ENCODE measurements around the gene DCST2. TPM values are rescaled to one million over a fixed set of nuclear protein-coding genes. Genes with fewer than 3 reads are reported as not detected.

The DCST2 gene
- under 1 TPM in 2 of 4 donors, not detected in 2; 0.35 to 0.54 TPM for total RNA-seq

GRCh38 chr1:155033524-155033923, at the start of gene DCST2, which contains the start of gene DCST1:
Gene DCST2, minus strand, starts transcription at chr1:155033781. Its CDS starts 80 bp downstream, at chr1:155033701.
Gene DCST1, plus strand, starts transcription at chr1:155033824. Its CDS starts 213 bp downstream, at chr1:155034037.
- peaks cover 0 to 4% (median 0%) of the 10 kb centered on the region in 3 donors for H3K4me1 ChIP-seq
- H3K27me3 ChIP-seq = no peaks in the 10 kb centered on the region
- H3K4me3 ChIP-seq = no peak within 1 kb of the TSS
- no peaks in the 10 kb centered on the region for H3K9me3 ChIP-seq
- WGBS, 2 donors (ENCODE audit: low coverage in 1 of 2) = 92 to 100% methylated on average over 1 to 2 of the region's 9 CpGs
- no peaks in the 10 kb centered on the region for H3K36me3 ChIP-seq
- no peak for TF ChIP-seq POLR2A (IDR thresholded peaks at IDR 0.05)
- no peak for TF ChIP-seq POLR2AphosphoS5 (IDR thresholded peaks at IDR 0.05)
- TF ChIP-seq CTCF (IDR thresholded peaks at IDR 0.05) = no peak
- no peak for TF ChIP-seq EP300 (IDR thresholded peaks at IDR 0.05)
- no peak within 1 kb of the TSS for H3K27ac ChIP-seq
- no peak for ATAC-seq

GRCh38 chr1:155083052-155083541, 49.5 kb upstream of the DCST2 start:
- Histone ChIP-seq H3K36me3 (no peaks in the 10 kb centered on the region), H3K27ac (no peak overlapping the region), H3K4me1 (peaks cover 11 to 80% (median 60%) of the 10 kb centered on the region in 3 donors), H3K9me3 (no peaks in the 10 kb centered on the region), H3K4me3 (no peak overlapping the region), H3K27me3 (peaks cover 60% of the 10 kb centered on the region)
- 40% methylated on average over 1 of the region's 6 CpGs; no CpG with 5 or more reads in 1 of the 2 donors for WGBS, 2 donors (ENCODE audit: low coverage in 1 of 2)
- TF ChIP-seq EP300 (IDR thresholded peaks at IDR 0.05) (no peak), POLR2A (IDR thresholded peaks at IDR 0.05) (no peak), POLR2AphosphoS5 (IDR thresholded peaks at IDR 0.05) (no peak), CTCF (IDR thresholded peaks at IDR 0.05) (no peak)
- no peak for ATAC-seq

DNA sequence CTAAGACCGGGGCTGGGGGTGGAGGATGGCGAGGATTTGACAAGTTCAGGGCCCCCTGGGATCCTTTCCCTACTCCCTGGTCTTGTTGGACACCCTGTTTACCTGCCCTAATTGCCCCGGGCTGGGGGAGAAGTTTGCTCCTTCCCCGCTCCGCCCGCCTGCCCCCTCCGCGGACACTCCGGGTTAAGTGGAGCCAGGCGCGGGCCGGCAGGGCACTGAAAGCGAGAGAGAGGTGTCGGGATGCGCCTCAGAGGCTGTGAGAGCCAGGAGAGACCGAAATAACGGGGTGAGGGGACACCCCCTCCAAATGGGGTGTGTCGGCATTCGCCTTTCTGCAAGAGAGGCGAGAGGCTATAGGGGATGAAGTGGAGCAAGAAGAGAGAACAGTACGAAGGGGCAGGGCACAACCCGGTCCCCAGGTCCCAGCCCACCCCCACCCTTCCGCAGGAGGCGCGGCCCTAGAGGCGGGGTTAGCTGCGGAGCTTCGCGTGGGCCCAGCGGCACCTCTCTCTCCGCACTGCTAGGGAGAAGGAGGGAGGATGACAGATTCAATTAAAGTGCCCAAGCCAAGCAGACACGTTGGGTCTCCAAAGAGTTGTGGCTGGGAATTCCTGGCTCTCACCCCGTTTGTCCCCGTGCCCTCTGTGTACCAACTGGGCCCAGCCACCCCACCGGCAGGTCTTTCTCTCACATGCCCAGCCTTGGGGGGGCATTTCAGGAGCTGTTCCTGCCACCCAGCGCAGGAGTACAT, 48.9 kb upstream of the DCST2 start:
- ATAC-seq = no peak
- WGBS, 2 donors (ENCODE audit: low coverage in 1 of 2) = 5 to 10% methylated on average over 4 to 8 of the region's 36 CpGs
- H3K9me3 ChIP-seq = no peaks in the 10 kb centered on the region
- peaks cover 60% of the 10 kb centered on the region for H3K27me3 ChIP-seq
- peaks cover 11 to 81% (median 60%) of the 10 kb centered on the region in 3 donors for H3K4me1 ChIP-seq
- TF ChIP-seq CTCF (IDR thresholded peaks at IDR 0.05) = no peak
- TF ChIP-seq EP300 (IDR thresholded peaks at IDR 0.05) = no peak
- H3K36me3 ChIP-seq = no peaks in the 10 kb centered on the region
- H3K27ac ChIP-seq = no peak overlapping the region
- H3K4me3 ChIP-seq = peak overlapping the region in 1 of 2 donors; percentile 34

DNA sequence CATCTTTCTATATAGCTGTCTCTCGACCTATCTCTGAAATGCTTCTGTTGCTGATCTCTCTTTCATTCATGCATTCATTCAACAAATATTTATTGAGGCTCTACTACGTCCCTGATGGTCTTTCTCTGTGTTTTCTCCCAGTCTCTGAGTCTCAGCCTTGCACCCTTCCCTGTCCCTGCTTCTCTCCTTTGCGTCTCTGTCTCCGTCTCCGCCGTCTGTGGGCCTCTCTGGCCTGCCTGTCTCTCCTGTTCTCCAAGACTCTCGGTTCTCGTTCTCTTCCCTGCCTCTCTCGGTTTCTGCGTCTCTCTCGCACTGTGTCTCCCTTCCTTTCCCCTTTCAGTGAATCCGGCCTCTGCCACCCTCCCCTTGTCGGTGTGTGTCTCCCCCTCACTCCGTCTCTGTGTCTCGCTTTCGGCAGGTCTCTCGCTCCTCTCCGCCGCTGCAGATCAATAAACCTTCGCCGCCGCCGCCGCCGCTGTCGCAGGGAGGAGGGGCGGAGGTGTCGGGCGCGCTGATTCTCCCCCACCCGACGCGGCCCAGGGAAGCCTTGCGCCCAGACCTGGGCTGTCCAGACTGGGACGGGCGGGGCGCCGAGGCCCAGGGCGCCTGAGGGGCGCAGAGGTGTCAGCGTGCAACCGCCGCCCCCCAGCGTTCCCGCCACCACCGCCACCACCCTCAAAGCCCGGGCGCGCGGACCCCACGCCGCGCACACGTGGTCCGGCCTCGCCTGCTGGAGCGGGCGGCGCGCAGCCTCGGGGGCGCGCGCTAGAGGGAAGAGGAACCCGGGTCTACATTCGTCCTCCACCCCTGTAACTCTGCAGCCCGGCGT, 48.1 kb upstream of the DCST2 start:
- TF ChIP-seq CTCF (IDR thresholded peaks at IDR 0.05) (no peak), POLR2A (IDR thresholded peaks at IDR 0.05) (no peak), EP300 (IDR thresholded peaks at IDR 0.05) (no peak), POLR2AphosphoS5 (IDR thresholded peaks at IDR 0.05) (no peak)
- H3K36me3 ChIP-seq = no peaks in the 10 kb centered on the region
- H3K9me3 ChIP-seq = no peaks in the 10 kb centered on the region
- peak overlapping the region in 1 of 2 donors; percentile 34 for H3K4me3 ChIP-seq
- no peak for ATAC-seq
- H3K4me1 ChIP-seq = peaks cover 11 to 76% (median 60%) of the 10 kb centered on the region in 3 donors
- H3K27me3 ChIP-seq = peaks cover 60% of the 10 kb centered on the region
- H3K27ac ChIP-seq = no peak overlapping the region
- 11 to 22% methylated on average over 8 to 19 of the region's 68 CpGs for WGBS, 2 donors (ENCODE audit: low coverage in 1 of 2)
